B cell (primary cell): Measurements from ENCODE around the gene NPFFR2.

Source experiments
- CTCF ChIP-seq: fragments of 200-600 bp; IDR thresholded peaks from one replicate; pipeline ENCODE4 v1.8.0; 2022; ENCODE audit warnings: antibody characterized with exemption, mild to moderate bottlenecking
- EZH2 ChIP-seq: IDR thresholded peaks from 2 replicates; pipeline ENCODE4 v1.6.1; 2012; ENCODE audit warnings: borderline replicate concordance, low read depth, mild to moderate bottlenecking, moderate library complexity, low read length; ENCODE audit not compliant: insufficient read depth, poor library complexity, severe bottlenecking

DNA sequence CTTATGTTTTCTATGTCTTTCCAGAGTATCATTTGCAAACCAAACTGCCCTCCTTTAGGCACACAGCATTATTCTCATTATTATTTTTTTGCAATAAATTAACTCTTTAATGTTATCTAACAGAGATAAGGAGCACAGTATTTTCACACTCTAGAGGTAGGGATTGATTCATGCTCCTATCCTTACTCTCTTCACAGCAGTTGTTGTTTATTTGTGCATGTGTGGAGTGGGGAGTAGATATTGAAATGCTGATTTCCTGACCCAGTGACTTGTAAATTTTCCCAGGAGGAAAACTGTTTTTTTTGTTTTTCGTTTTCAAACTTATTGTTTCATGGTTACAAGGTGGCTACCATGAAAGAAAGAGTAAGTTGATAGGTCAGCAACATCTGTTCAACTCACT lies 140.0 kb downstream of the NPFFR2 start:
- TF ChIP-seq CTCF (no peak), EZH2 (no peak)
